HepG2 (cell line): ENCODE data around the gene MAGED1. TPM values are rescaled to one million over a fixed set of nuclear protein-coding genes. Genes with fewer than 3 reads are reported as not detected.

ENCODE experiments used
- CEBPB ChIP-seq: IDR thresholded peaks from 2 replicates; pipeline ENCODE4 v1.6.1; 2011; ENCODE audit warnings: low read depth, low read length, improper control_type of control experiment, borderline replicate concordance
- GABPA ChIP-seq, 2 experiments: IDR thresholded peaks; 2 replicates each; pipeline ENCODE4 v1.6.1; 2011 to 2016; ENCODE audit warnings: low read depth in 2 of 2, low read length in 1 of 2, missing biosample characterization in 1 of 2, missing genetic modification characterization in 1 of 2
- HDAC2 ChIP-seq: sonication (generic); formaldehyde crosslinking; IDR thresholded peaks from 2 replicates; pipeline ENCODE4 v1.4.0; 2020; ENCODE audit warnings: missing genetic modification reagents
- HDAC6 ChIP-seq: fragments of 200-600 bp; sonication (generic); IDR thresholded peaks from 2 replicates; pipeline ENCODE4 v1.7.0; 2017; ENCODE audit warnings: mild to moderate bottlenecking, antibody characterized with exemption, low read length, low read depth
- MTF1 ChIP-seq: sonication (generic); formaldehyde crosslinking; IDR thresholded peaks from 2 replicates; pipeline ENCODE4 v1.5.0; 2020; ENCODE audit warnings: missing genetic modification reagents
- PATZ1 ChIP-seq: sonication (generic); formaldehyde crosslinking; IDR thresholded peaks from 2 replicates; pipeline ENCODE4 v1.4.0; 2020; ENCODE audit warnings: missing genetic modification reagents
- PBX2 ChIP-seq: IDR thresholded peaks from 2 replicates; pipeline ENCODE4 v1.6.1; 2016; ENCODE audit warnings: control low read depth
- PHF8 ChIP-seq: sonication (generic); formaldehyde crosslinking; IDR thresholded peaks from 2 replicates; pipeline ENCODE4 v1.5.0; 2020; ENCODE audit warnings: missing genetic modification reagents
- PRPF4 ChIP-seq: fragments of 200-400 bp; formaldehyde crosslinking; IDR thresholded peaks from 2 replicates; pipeline ENCODE4 v1.6.1; 2016; ENCODE audit warnings: low read length, low read depth; ENCODE audit not compliant: poor library complexity, severe bottlenecking
- REPIN1 ChIP-seq: sonication (generic); formaldehyde crosslinking; IDR thresholded peaks from 2 replicates; pipeline ENCODE4 v1.8.0; 2022; ENCODE audit warnings: missing genetic modification reagents, low read depth, mild to moderate bottlenecking, borderline replicate concordance
- SMARCE1 ChIP-seq: fragments of 450-650 bp; IDR thresholded peaks from 2 replicates; pipeline ENCODE4 v1.6.1; 2017; ENCODE audit warnings: borderline replicate concordance
- SMC3 ChIP-seq: IDR thresholded peaks from 2 replicates; pipeline ENCODE4 v1.6.1; 2011; ENCODE audit warnings: low read length, improper control_type of control experiment
- SYNCRIP ChIP-seq: fragments of 200-400 bp; formaldehyde crosslinking; IDR thresholded peaks from 2 replicates; pipeline ENCODE4 v1.6.1; 2018; ENCODE audit warnings: mild to moderate bottlenecking, low read depth, low read length; ENCODE audit not compliant: insufficient read depth
- THAP11 ChIP-seq: IDR thresholded peaks from 2 replicates; pipeline ENCODE4 v1.6.1; 2016; ENCODE audit warnings: missing biosample characterization, missing genetic modification reagents
- ZNF432 ChIP-seq: sonication (generic); formaldehyde crosslinking; IDR thresholded peaks from 2 replicates; pipeline ENCODE4 v1.5.0; 2020; ENCODE audit warnings: missing genetic modification reagents, mild to moderate bottlenecking, borderline replicate concordance
- ZNF639 ChIP-seq: conservative IDR thresholded peaks from 2 replicates; pipeline ENCODE4 v1.6.1; 2018; ENCODE audit warnings: missing genetic modification reagents
- ZNF672 ChIP-seq: sonication (generic); formaldehyde crosslinking; IDR thresholded peaks from 2 replicates; pipeline ENCODE4 v1.8.1; 2022; ENCODE audit warnings: missing genetic modification reagents
- ZNF772 ChIP-seq: sonication (generic); formaldehyde crosslinking; IDR thresholded peaks from 2 replicates; pipeline ENCODE4 v1.5.0; 2020; ENCODE audit warnings: mild to moderate bottlenecking, missing genetic modification reagents
- ZNF773 ChIP-seq: sonication (generic); formaldehyde crosslinking; IDR thresholded peaks from 2 replicates; pipeline ENCODE4 v1.4.0; 2020; ENCODE audit warnings: missing genetic modification reagents, borderline replicate concordance
- polyA plus RNA-seq, 8 experiments: library from polyadenylated mRNA; depleted of rRNA in 3 of 8; stranded (reverse) in 7 of 8; unstranded in 1 of 8; fragments of >200 nt; fragmentation: Illumina TruSeq in 4 of 8; extraction: Trizol in 4 of 8; gene quantifications; 2 replicates each; pipeline versions ENCODE4 v1.2.1 to v1.2.3, GENCODE V29; 2011 to 2016; ENCODE audit warnings: low read depth in 4 of 8, missing spikeins in 1 of 8, mixed read lengths in 1 of 8; ENCODE audit not compliant: insufficient read depth in 1 of 8
- total RNA-seq, 5 experiments: library from RNA; depleted of rRNA; stranded (reverse); fragments of >200 nt; fragmentation: Illumina TruSeq; extraction: Trizol; gene quantifications; 2 replicates each; pipeline ENCODE4 v1.2.3, GENCODE V29; 2016; ENCODE audit warnings: low read depth in 1 of 5
- TF ChIP-seq, protein P1 (sequence below): IDR thresholded peaks from 2 replicates; pipeline ENCODE4 v1.6.1; 2016; ENCODE audit warnings: low read depth, missing genetic modification reagents, missing compliant biosample characterization

MAGED1 gene
- total and polyA plus RNA-seq, 2 of the 13 experiments (the other 11 are each of a cell fraction or from before 2014, with no cell fraction given): 105 to 137 TPM

- TF ChIP-seq GABPA (IDR thresholded peaks at IDR 0.05; ENCODE audit: low read depth, low read length) (no peak), GABPA (CRISPR knock-in tag; IDR thresholded peaks at IDR 0.05; ENCODE audit: low read depth) (peak; percentile 66), SYNCRIP (no peak), REPIN1 (CRISPR knock-in tag) (no peak), ZNF639 (CRISPR knock-in tag) (no peak), THAP11 (peak; percentile 22), MTF1 (CRISPR knock-in tag) (no peak), PATZ1 (CRISPR knock-in tag) (peak; percentile 34; the same call in 1 of the 2 replicates), PHF8 (peak; percentile 51), HDAC2 (CRISPR knock-in tag) (no peak), CEBPB (peak; percentile 18; the same call in 1 of the 2 replicates), HDAC6 (no peak), SMC3 (no peak), ZNF672 (no peak), PRPF4 (no peak), ZNF432 (no peak), ZNF772 (CRISPR knock-in tag) (no peak), PBX2 (CRISPR knock-in tag) (no peak), ZNF773 (CRISPR knock-in tag) (no peak), SMARCE1 (no peak)
- TF ChIP-seq, protein P1, sequence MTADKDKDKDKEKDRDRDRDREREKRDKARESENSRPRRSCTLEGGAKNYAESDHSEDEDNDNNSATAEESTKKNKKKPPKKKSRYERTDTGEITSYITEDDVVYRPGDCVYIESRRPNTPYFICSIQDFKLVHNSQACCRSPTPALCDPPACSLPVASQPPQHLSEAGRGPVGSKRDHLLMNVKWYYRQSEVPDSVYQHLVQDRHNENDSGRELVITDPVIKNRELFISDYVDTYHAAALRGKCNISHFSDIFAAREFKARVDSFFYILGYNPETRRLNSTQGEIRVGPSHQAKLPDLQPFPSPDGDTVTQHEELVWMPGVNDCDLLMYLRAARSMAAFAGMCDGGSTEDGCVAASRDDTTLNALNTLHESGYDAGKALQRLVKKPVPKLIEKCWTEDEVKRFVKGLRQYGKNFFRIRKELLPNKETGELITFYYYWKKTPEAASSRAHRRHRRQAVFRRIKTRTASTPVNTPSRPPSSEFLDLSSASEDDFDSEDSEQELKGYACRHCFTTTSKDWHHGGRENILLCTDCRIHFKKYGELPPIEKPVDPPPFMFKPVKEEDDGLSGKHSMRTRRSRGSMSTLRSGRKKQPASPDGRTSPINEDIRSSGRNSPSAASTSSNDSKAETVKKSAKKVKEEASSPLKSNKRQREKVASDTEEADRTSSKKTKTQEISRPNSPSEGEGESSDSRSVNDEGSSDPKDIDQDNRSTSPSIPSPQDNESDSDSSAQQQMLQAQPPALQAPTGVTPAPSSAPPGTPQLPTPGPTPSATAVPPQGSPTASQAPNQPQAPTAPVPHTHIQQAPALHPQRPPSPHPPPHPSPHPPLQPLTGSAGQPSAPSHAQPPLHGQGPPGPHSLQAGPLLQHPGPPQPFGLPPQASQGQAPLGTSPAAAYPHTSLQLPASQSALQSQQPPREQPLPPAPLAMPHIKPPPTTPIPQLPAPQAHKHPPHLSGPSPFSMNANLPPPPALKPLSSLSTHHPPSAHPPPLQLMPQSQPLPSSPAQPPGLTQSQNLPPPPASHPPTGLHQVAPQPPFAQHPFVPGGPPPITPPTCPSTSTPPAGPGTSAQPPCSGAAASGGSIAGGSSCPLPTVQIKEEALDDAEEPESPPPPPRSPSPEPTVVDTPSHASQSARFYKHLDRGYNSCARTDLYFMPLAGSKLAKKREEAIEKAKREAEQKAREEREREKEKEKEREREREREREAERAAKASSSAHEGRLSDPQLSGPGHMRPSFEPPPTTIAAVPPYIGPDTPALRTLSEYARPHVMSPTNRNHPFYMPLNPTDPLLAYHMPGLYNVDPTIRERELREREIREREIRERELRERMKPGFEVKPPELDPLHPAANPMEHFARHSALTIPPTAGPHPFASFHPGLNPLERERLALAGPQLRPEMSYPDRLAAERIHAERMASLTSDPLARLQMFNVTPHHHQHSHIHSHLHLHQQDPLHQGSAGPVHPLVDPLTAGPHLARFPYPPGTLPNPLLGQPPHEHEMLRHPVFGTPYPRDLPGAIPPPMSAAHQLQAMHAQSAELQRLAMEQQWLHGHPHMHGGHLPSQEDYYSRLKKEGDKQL (CRISPR knock-in tag): no peak
These were observed at the start of gene MAGED1 (continued) for GRCh38 chrX:51892921-51893745.
